GM12878 (cell line): ENCODE results near the gene CA9.

Experiments
- EZH2 ChIP-seq: IDR thresholded peaks from 2 replicates; pipeline ENCODE4 v1.6.1; 2012; ENCODE audit warnings: low read depth, mild to moderate bottlenecking, control low read depth, inconsistent platforms, low read length, borderline replicate concordance; ENCODE audit not compliant: control insufficient read depth
- IKZF1 ChIP-seq: fragments of 450-650 bp; conservative IDR thresholded peaks from 2 replicates; pipeline ENCODE4 v1.6.1; 2017; ENCODE audit warnings: antibody characterized with exemption, mild to moderate bottlenecking
- JUND ChIP-seq: IDR thresholded peaks from 2 replicates; pipeline ENCODE4 v1.6.1; 2012; ENCODE audit warnings: low read depth, mild to moderate bottlenecking, low read length, improper control_type of control experiment, moderate library complexity
- POLR2AphosphoS5 ChIP-seq: IDR thresholded peaks from 2 replicates; pipeline ENCODE4 v1.6.1; 2011; ENCODE audit warnings: mild to moderate bottlenecking, low read length, inconsistent platforms
- TAF1 ChIP-seq: IDR thresholded peaks from 2 replicates; pipeline ENCODE4 v1.6.1; 2011; ENCODE audit warnings: mild to moderate bottlenecking, low read depth, low read length, borderline replicate concordance
- ZNF384 ChIP-seq: IDR thresholded peaks from 2 replicates; pipeline ENCODE4 v1.6.1; 2012; ENCODE audit warnings: low read depth, mild to moderate bottlenecking, low read length, improper control_type of control experiment, borderline replicate concordance
- TF ChIP-seq, protein P1 (sequence below): fragments of 450-650 bp; conservative IDR thresholded peaks from 2 replicates; pipeline ENCODE4 v1.6.1; 2017; ENCODE audit warnings: mild to moderate bottlenecking, moderate library complexity
- TF ChIP-seq, protein P2 (sequence below), 3 experiments: IDR thresholded peaks in 2 of 3; conservative IDR thresholded peaks in 1 of 3; 2 replicates each; pipeline ENCODE4 v1.5.1; 2011; ENCODE audit warnings: low read depth in 3 of 3, low read length in 3 of 3, mild to moderate bottlenecking in 3 of 3, control low read depth in 2 of 3, moderate library complexity in 2 of 3, inconsistent platforms in 1 of 3, mixed read lengths in 1 of 3; ENCODE audit not compliant: control insufficient read depth in 2 of 3, insufficient read depth in 1 of 3; ENCODE audit errors: extremely low read depth in 1 of 3
- TF ChIP-seq, protein P3 (sequence below): fragments of 450-650 bp; IDR thresholded peaks from 2 replicates; pipeline ENCODE4 v1.6.1; 2016; ENCODE audit warnings: mild to moderate bottlenecking, moderate library complexity, borderline replicate concordance
- TF ChIP-seq, protein P4 (sequence below): IDR thresholded peaks from 2 replicates; pipeline ENCODE4 v1.6.1; 2011; ENCODE audit warnings: low read depth, mild to moderate bottlenecking, low read length, moderate library complexity, borderline replicate concordance; ENCODE audit errors: extremely low read depth

DNA sequence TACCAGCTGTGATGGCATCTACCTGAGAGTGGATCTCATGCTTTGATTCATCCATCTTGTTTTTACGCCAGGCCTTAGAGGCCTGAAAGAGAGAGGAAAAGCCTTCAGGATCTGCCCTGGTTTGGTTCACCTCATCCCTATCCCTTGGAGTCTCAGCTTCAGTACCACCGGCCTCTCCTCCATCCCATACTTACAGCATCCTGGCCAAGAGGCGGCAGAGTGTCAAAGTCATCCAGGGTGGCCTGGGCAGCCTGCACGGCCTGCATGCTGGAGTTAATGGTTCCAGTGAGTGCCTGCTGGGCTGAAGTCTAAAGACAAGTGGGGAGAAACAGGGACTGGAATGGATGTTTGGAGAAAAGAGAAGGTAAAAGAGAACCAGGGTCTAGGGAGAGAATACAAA lies 45.8 kb downstream of the CA9 start:
- TF ChIP-seq, protein P1, sequence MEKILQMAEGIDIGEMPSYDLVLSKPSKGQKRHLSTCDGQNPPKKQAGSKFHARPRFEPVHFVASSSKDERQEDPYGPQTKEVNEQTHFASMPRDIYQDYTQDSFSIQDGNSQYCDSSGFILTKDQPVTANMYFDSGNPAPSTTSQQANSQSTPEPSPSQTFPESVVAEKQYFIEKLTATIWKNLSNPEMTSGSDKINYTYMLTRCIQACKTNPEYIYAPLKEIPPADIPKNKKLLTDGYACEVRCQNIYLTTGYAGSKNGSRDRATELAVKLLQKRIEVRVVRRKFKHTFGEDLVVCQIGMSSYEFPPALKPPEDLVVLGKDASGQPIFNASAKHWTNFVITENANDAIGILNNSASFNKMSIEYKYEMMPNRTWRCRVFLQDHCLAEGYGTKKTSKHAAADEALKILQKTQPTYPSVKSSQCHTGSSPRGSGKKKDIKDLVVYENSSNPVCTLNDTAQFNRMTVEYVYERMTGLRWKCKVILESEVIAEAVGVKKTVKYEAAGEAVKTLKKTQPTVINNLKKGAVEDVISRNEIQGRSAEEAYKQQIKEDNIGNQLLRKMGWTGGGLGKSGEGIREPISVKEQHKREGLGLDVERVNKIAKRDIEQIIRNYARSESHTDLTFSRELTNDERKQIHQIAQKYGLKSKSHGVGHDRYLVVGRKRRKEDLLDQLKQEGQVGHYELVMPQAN = no peak
- TF ChIP-seq, protein P2, sequence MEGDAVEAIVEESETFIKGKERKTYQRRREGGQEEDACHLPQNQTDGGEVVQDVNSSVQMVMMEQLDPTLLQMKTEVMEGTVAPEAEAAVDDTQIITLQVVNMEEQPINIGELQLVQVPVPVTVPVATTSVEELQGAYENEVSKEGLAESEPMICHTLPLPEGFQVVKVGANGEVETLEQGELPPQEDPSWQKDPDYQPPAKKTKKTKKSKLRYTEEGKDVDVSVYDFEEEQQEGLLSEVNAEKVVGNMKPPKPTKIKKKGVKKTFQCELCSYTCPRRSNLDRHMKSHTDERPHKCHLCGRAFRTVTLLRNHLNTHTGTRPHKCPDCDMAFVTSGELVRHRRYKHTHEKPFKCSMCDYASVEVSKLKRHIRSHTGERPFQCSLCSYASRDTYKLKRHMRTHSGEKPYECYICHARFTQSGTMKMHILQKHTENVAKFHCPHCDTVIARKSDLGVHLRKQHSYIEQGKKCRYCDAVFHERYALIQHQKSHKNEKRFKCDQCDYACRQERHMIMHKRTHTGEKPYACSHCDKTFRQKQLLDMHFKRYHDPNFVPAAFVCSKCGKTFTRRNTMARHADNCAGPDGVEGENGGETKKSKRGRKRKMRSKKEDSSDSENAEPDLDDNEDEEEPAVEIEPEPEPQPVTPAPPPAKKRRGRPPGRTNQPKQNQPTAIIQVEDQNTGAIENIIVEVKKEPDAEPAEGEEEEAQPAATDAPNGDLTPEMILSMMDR (IDR thresholded peaks at IDR 0.05 in 2 of 3, conservative IDR thresholded peaks at IDR 0.05 in 1 of 3; ENCODE audit: control insufficient read depth in 2 of 3, extremely low read depth in 1 of 3, insufficient read depth in 1 of 3, low read depth in 3 of 3, low read length in 3 of 3) = no peak
- TF ChIP-seq EZH2 (no peak), TAF1 (no peak), JUND (no peak), POLR2AphosphoS5 (no peak), IKZF1 (no peak), ZNF384 (no peak)
- TF ChIP-seq, protein P3, sequence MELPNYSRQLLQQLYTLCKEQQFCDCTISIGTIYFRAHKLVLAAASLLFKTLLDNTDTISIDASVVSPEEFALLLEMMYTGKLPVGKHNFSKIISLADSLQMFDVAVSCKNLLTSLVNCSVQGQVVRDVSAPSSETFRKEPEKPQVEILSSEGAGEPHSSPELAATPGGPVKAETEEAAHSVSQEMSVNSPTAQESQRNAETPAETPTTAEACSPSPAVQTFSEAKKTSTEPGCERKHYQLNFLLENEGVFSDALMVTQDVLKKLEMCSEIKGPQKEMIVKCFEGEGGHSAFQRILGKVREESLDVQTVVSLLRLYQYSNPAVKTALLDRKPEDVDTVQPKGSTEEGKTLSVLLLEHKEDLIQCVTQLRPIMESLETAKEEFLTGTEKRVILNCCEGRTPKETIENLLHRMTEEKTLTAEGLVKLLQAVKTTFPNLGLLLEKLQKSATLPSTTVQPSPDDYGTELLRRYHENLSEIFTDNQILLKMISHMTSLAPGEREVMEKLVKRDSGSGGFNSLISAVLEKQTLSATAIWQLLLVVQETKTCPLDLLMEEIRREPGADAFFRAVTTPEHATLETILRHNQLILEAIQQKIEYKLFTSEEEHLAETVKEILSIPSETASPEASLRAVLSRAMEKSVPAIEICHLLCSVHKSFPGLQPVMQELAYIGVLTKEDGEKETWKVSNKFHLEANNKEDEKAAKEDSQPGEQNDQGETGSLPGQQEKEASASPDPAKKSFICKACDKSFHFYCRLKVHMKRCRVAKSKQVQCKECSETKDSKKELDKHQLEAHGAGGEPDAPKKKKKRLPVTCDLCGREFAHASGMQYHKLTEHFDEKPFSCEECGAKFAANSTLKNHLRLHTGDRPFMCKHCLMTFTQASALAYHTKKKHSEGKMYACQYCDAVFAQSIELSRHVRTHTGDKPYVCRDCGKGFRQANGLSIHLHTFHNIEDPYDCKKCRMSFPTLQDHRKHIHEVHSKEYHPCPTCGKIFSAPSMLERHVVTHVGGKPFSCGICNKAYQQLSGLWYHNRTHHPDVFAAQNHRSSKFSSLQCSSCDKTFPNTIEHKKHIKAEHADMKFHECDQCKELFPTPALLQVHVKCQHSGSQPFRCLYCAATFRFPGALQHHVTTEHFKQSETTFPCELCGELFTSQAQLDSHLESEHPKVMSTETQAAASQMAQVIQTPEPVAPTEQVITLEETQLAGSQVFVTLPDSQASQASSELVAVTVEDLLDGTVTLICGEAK = no peak
- TF ChIP-seq, protein P4, sequence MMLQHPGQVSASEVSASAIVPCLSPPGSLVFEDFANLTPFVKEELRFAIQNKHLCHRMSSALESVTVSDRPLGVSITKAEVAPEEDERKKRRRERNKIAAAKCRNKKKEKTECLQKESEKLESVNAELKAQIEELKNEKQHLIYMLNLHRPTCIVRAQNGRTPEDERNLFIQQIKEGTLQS = no peak
